Natural killer cell (primary cell): ENCODE results near the gene ANGPTL2. TPM values are rescaled to one million over a fixed set of nuclear protein-coding genes. Genes with fewer than 3 reads are reported as not detected.

Source experiments
- ATAC-seq, 3 donors: fragments of 150-1000 bp in 2 of 3; fragments of 200-7000 bp in 1 of 3; cut with Tn5 transposase; 1 replicate in 1 of 3; 2 replicates in 2 of 3; pipeline ENCODE4 v1.10.0; 2021; ENCODE audit warnings: mild to moderate bottlenecking in 2 of 3, moderate library complexity in 2 of 3
- DNase-seq, 2 donors: peaks; one replicate each; pipeline versions ENCODE4 v3.0.0 to v3.0.0-alpha.2; 2013 to 2021; ENCODE audit warnings: mixed read lengths in 1 of 2
- H3K27ac ChIP-seq: one replicate; pipeline ENCODE4 v1.5.1; 2013; ENCODE audit warnings: mild to moderate bottlenecking, low read length
- H3K27me3 ChIP-seq: one replicate; pipeline ENCODE4 v1.6.1; 2013; ENCODE audit warnings: low read length; ENCODE audit not compliant: control insufficient read depth, insufficient read depth
- H3K36me3 ChIP-seq: one replicate; pipeline ENCODE4 v1.6.1; 2013; ENCODE audit warnings: low read length; ENCODE audit not compliant: control insufficient read depth, insufficient read depth
- H3K4me1 ChIP-seq: one replicate; pipeline ENCODE4 v1.6.1; 2013; ENCODE audit warnings: low read length; ENCODE audit not compliant: control insufficient read depth, insufficient read depth
- H3K4me3 ChIP-seq: one replicate; pipeline ENCODE4 v1.5.1; 2013; ENCODE audit warnings: low read length
- H3K9me3 ChIP-seq: one replicate; pipeline ENCODE4 v1.6.1; 2013; ENCODE audit warnings: low read length; ENCODE audit not compliant: control insufficient read depth, insufficient read depth
- H3K27ac Mint-ChIP-seq, 2 donors: one replicate each; pipeline ENCODE4 v1.8.0; 2022; ENCODE audit warnings: mild to moderate bottlenecking in 2 of 2, mixed read lengths in 2 of 2, moderate library complexity in 1 of 2
- H3K27me3 Mint-ChIP-seq, 2 donors: one replicate each; pipeline ENCODE4 v1.8.0; 2022; ENCODE audit warnings: low read depth in 2 of 2, mixed read lengths in 2 of 2
- H3K36me3 Mint-ChIP-seq: one replicate; pipeline ENCODE4 v1.8.0; 2022; ENCODE audit warnings: mixed read lengths
- H3K4me1 Mint-ChIP-seq, 2 donors: one replicate each; pipeline ENCODE4 v1.8.0; 2022; ENCODE audit warnings: mixed read lengths in 2 of 2
- H3K4me3 Mint-ChIP-seq: one replicate; pipeline ENCODE4 v1.8.0; 2022; ENCODE audit warnings: mild to moderate bottlenecking, moderate library complexity, mixed read lengths
- H3K9me3 Mint-ChIP-seq, 2 donors: one replicate each; pipeline ENCODE4 v1.8.0; 2022; ENCODE audit warnings: mixed read lengths in 2 of 2
- WGBS: methylation state at CpG from one replicate; pipeline ENCODE4 v1.1.7; 2013; ENCODE audit warnings: missing lambda C conversion rate; ENCODE audit not compliant: insufficient coverage; 5-methylcytosine and 5-hydroxymethylcytosine counted together
- intact Hi-C: fragments of 100-400 bp; cut with micrococcal nuclease; formaldehyde crosslinking; loops from one replicate; pipeline ENCODE4 v1.14.2; 2022
- total RNA-seq, 4 donors: library from RNA; stranded (reverse); fragments of 120-200 nt in 1 of 4; gene quantifications; one replicate each; pipeline versions ENCODE4 v1.2.3 to v1.2.4, GENCODE V29; 2013 to 2022
- TF ChIP-seq, protein P1 (sequence below): fragments of 200-600 bp; IDR thresholded peaks from one replicate; pipeline ENCODE4 v1.8.0; 2022; ENCODE audit warnings: antibody characterized with exemption

The ANGPTL2 gene
- total RNA-seq, 3 donors from 2014 or later (not counting 1 experiment from before 2014, with no cell fraction given) = not detected

DNA sequence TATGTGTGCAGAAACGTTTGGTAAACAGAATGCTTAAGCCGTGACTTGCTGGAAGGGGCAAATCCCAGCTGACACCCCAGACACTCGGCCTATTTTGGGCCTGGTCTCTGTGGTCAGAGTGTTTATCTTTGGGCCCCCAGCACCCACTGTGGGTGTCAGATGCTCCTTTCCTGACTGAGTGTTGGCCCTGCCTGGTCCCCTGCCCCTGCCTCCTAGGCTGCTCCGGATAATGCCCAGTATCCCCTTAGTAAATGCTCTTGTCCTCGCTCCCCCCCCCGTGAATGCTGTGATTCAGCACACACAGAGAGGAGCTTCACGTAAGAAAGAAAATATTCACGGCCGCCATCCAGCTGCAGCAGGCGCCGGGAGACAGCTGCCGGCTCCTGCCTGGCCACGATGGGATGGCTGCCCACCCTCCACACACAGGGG lies 11.3 kb upstream of the ANGPTL2 start:
- Histone ChIP-seq H3K36me3 (no peaks in the 10 kb centered on the region), H3K9me3 (no peaks in the 10 kb centered on the region), H3K4me1 (no peaks in the 10 kb centered on the region), H3K4me3 (no peak overlapping the region), H3K27me3 (no peaks in the 10 kb centered on the region), H3K27ac (no peak overlapping the region)
- H3K36me3 Mint-ChIP-seq = no peaks in the 10 kb centered on the region
- TF ChIP-seq, protein P1, sequence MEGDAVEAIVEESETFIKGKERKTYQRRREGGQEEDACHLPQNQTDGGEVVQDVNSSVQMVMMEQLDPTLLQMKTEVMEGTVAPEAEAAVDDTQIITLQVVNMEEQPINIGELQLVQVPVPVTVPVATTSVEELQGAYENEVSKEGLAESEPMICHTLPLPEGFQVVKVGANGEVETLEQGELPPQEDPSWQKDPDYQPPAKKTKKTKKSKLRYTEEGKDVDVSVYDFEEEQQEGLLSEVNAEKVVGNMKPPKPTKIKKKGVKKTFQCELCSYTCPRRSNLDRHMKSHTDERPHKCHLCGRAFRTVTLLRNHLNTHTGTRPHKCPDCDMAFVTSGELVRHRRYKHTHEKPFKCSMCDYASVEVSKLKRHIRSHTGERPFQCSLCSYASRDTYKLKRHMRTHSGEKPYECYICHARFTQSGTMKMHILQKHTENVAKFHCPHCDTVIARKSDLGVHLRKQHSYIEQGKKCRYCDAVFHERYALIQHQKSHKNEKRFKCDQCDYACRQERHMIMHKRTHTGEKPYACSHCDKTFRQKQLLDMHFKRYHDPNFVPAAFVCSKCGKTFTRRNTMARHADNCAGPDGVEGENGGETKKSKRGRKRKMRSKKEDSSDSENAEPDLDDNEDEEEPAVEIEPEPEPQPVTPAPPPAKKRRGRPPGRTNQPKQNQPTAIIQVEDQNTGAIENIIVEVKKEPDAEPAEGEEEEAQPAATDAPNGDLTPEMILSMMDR = no peak
- H3K4me3 Mint-ChIP-seq = no peak overlapping the region
- H3K27me3 Mint-ChIP-seq = no peaks in the 10 kb centered on the region
- WGBS = 84% methylated on average over 13 of the region's 13 CpGs
- intact Hi-C loops = no loop called here
- no peak for ATAC-seq
- H3K27ac Mint-ChIP-seq = no peak overlapping the region
- no peak for DNase-seq
- no peaks in the 10 kb centered on the region for H3K9me3 Mint-ChIP-seq
- no peaks in the 10 kb centered on the region for H3K4me1 Mint-ChIP-seq

DNA sequence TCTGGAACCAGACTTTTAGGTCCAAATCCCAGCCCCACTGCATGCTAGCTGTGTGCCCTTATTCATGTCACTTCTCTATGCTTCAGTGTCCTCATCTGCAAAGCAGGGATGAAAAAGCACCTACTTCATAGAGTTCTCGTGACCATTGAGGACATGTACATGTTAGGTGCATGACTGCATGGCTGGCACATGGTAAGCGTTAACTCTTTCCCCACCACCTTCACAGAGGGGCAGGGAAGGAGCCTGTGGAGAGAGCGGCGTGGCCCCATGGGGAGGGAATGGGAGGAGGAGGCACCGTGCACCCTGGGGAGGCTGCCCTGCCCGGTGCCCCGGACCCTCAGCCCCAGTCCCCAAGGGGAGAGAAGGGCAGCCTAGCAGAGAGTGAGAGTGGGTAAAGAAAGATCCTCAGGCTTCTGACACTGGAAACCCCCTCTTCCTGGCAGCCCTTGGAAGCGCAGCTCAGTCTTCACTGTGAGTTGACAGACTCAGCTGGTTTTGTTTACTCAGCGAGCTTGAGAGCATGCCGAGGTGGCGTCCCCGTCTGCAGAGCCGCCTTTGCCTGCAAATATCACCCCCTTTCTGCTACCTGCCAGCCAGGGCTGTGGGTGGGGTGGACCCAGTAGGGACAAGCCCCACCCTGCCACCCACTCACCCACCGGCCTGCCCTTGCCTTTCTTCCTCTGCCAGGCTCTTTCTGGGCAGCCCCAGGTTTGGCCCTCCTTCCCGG lies 10.6 kb upstream of the ANGPTL2 start:
- Mint-ChIP-seq H3K27me3 (no peaks in the 10 kb centered on the region), H3K36me3 (no peaks in the 10 kb centered on the region), H3K27ac (no peak overlapping the region), H3K9me3 (no peaks in the 10 kb centered on the region), H3K4me1 (no peaks in the 10 kb centered on the region), H3K4me3 (no peak overlapping the region)
- Histone ChIP-seq H3K9me3 (no peaks in the 10 kb centered on the region), H3K27me3 (no peaks in the 10 kb centered on the region), H3K27ac (no peak overlapping the region), H3K4me1 (no peaks in the 10 kb centered on the region), H3K4me3 (no peak overlapping the region), H3K36me3 (no peaks in the 10 kb centered on the region)
- TF ChIP-seq, protein P1 = no peak
- ATAC-seq (no peak), DNase-seq (no peak)
- intact Hi-C loops = no loop called here
- WGBS = 95% methylated on average over 14 of the region's 15 CpGs

DNA sequence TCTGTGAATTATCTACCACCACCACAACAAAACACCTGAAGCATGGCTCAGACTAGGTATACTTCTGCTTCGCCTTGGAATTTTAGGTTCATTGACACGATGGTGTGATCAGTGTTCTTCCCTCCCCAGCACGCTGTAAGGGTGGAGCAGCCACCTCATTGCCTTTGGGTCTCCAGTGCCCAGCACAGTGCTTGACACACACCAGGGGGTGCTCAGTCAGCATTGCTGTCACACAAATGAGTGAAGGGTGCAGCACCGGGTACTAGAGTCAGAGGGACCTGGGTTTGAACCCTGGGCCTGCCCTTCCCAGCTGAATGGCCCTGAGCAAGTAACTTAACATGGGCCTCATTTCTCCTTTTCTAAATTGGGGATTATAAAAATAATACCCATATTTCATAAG lies 9.9 kb upstream of the ANGPTL2 start:
- no peaks in the 10 kb centered on the region for H3K9me3 Mint-ChIP-seq
- H3K27me3 Mint-ChIP-seq = peaks cover under 1 to 2% of the 10 kb centered on the region in 2 donors
- H3K27ac ChIP-seq = no peak overlapping the region
- no peaks in the 10 kb centered on the region for H3K4me1 Mint-ChIP-seq
- H3K4me1 ChIP-seq = no peaks in the 10 kb centered on the region
- no peak for DNase-seq
- H3K4me3 Mint-ChIP-seq = no peak overlapping the region
- H3K27me3 ChIP-seq = no peaks in the 10 kb centered on the region
- H3K36me3 Mint-ChIP-seq = no peaks in the 10 kb centered on the region
- no peaks in the 10 kb centered on the region for H3K36me3 ChIP-seq
- H3K9me3 ChIP-seq = no peaks in the 10 kb centered on the region
- H3K27ac Mint-ChIP-seq = no peak overlapping the region
- WGBS = 96% methylated on average over 4 of the region's 4 CpGs
- intact Hi-C loops = no loop called here
- ATAC-seq = no peak
- TF ChIP-seq, protein P1 = no peak
- no peak overlapping the region for H3K4me3 ChIP-seq

DNA sequence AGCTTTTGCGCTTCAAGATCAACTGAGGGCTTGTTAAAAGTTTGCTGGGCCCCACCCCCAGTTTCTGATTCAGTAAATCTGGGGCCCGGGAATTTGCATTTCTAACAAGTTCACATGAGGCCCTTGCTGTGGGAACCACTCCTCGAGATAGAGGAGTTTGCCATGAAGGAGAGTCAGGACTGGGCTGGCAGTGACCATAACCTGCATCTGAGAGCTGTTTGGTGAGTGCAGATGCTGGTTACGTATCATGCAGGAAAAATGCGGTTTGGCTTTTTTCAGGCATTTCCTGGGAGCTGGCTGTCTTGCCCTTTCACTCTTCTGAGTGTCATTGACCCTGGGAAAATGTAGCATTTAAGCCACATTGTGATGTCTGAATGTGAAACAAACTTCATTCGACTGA lies 9.4 kb upstream of the ANGPTL2 start:
- no peaks in the 10 kb centered on the region for H3K36me3 ChIP-seq
- Mint-ChIP-seq H3K9me3 (no peaks in the 10 kb centered on the region), H3K4me3 (no peak overlapping the region), H3K27ac (no peak overlapping the region), H3K4me1 (no peaks in the 10 kb centered on the region), H3K27me3 (peaks cover 6 to 7% of the 10 kb centered on the region in 2 donors), H3K36me3 (no peaks in the 10 kb centered on the region)
- no peak overlapping the region for H3K4me3 ChIP-seq
- H3K27me3 ChIP-seq = no peaks in the 10 kb centered on the region
- no peak for DNase-seq
- intact Hi-C loops = no loop called here
- no peak overlapping the region for H3K27ac ChIP-seq
- no peaks in the 10 kb centered on the region for H3K4me1 ChIP-seq
- WGBS = 84% methylated on average over 6 of the region's 6 CpGs
- no peaks in the 10 kb centered on the region for H3K9me3 ChIP-seq
- ATAC-seq = no peak
- TF ChIP-seq, protein P1 = no peak
